Breast epithelium (tissue), 3 donors: ENCODE results near the gene PIGU.

Experiments used
- CTCF ChIP-seq, 3 donors: fragments of 450-650 bp; IDR thresholded peaks; one replicate each; pipeline ENCODE4 v1.5.1; 2016 to 2017; ENCODE audit warnings: antibody characterized with exemption in 3 of 3, mild to moderate bottlenecking in 3 of 3, moderate library complexity in 3 of 3
- POLR2A ChIP-seq: fragments of 450-650 bp; IDR thresholded peaks from one replicate; pipeline ENCODE4 v1.6.1; 2016; ENCODE audit warnings: antibody characterized with exemption, mild to moderate bottlenecking, moderate library complexity

DNA sequence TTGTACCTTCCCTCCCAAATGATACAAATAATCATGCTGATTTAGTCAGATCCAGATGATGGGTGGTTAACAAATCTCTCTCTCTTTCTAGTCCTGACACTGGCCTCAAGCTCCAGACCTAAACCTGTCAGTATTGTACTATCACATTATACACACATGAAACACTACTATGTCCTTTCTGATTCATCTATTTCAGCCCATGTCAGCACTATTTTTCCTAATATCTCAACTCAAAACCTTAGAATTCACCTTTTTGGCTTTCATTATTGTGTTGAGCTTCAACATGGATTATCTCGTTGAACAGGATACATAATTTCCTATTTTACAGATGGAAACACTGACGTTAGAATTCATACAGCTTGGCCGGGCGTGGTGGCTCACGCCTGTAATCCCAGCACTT lies 3.5 kb downstream of the PIGU start:
- TF ChIP-seq CTCF (IDR thresholded peaks at IDR 0.05): no peak
- no peak for TF ChIP-seq POLR2A
